PC-3 (cell line): Measurements from ENCODE around the gene ZMAT3. TPM values are rescaled to one million over a fixed set of nuclear protein-coding genes. Genes with fewer than 3 reads are reported as not detected.
A peak's percentile ranks its signal among the peaks of the same experiment; 100 is the strongest.

Experiments
- ATAC-seq: fragments of 200-7000 bp; cut with Tn5 transposase; 2 replicates; pipeline ENCODE4 v1.9.1; 2020; ENCODE audit warnings: mild to moderate bottlenecking, moderate library complexity
- BruUV-seq: library from RNA; stranded (reverse); fragments of 400-500 nt; replicated peaks from 2 replicates; lab custom pipeline; 2021; lab: Mats Ljungman, UMichigan
- CTCF ChIA-PET: fragments of 300-600 bp; sonication (Branson Sonifier 250); formaldehyde crosslinking; loops from one replicate; lab custom pipeline; 2022; ENCODE audit warnings: antibody characterized with exemption; lab: Charles Lee
- POLR2A ChIA-PET: fragments of 300-600 bp; sonication (Branson Sonifier 250); formaldehyde crosslinking; loops from one replicate; lab custom pipeline; 2022; ENCODE audit warnings: antibody characterized with exemption; ENCODE audit not compliant: unreplicated experiment; lab: Charles Lee
- DNase-seq: peaks from one replicate; pipeline ENCODE4 v3.0.0-alpha.2; 2015
- H2AFZ ChIP-seq: fragments of 300-600 bp; sonication (generic); 2 replicates; pipeline ENCODE4 v1.6.0; 2016; ENCODE audit warnings: antibody characterized with exemption, low read length
- H3F3A ChIP-seq: fragments of 300-600 bp; sonication (generic); one replicate; pipeline ENCODE4 v1.6.0; 2017; ENCODE audit warnings: antibody characterized with exemption, low read length, control low read depth, mild to moderate bottlenecking; ENCODE audit not compliant: unreplicated experiment
- H3K27ac ChIP-seq: fragments of 300-600 bp; sonication (generic); 2 replicates; pipeline ENCODE4 v1.5.1; 2016; ENCODE audit warnings: mild to moderate bottlenecking, low read length
- H3K27me3 ChIP-seq: fragments of 300-600 bp; sonication (generic); 2 replicates; pipeline ENCODE4 v1.6.1; 2016; ENCODE audit warnings: low read length, mixed read lengths
- H3K36me3 ChIP-seq: fragments of 300-600 bp; sonication (generic); 2 replicates; pipeline ENCODE4 v1.6.1; 2016; ENCODE audit warnings: low read depth, mixed run types, low read length, mixed read lengths
- H3K4me1 ChIP-seq: fragments of 300-600 bp; sonication (generic); 2 replicates; pipeline ENCODE4 v1.5.1; 2016; ENCODE audit warnings: low read length; ENCODE audit not compliant: insufficient read depth
- H3K4me2 ChIP-seq: fragments of 300-600 bp; sonication (generic); 2 replicates; pipeline ENCODE4 v1.6.0; 2016; ENCODE audit warnings: low read length
- H3K4me3 ChIP-seq: fragments of 300-600 bp; sonication (generic); 2 replicates; pipeline ENCODE4 v1.5.1; 2016; ENCODE audit warnings: mild to moderate bottlenecking, low read length, mixed read lengths
- H3K79me2 ChIP-seq: fragments of 300-600 bp; sonication (generic); 2 replicates; pipeline ENCODE4 v1.6.1; 2017; ENCODE audit warnings: low read length, mixed read lengths
- H3K9ac ChIP-seq: fragments of 300-600 bp; sonication (generic); 2 replicates; pipeline ENCODE4 v1.6.0; 2016; ENCODE audit warnings: mild to moderate bottlenecking, low read length
- H3K9me2 ChIP-seq: fragments of 300-600 bp; sonication (generic); replicated peaks from 2 replicates; pipeline ENCODE4 v1.6.1; 2016; ENCODE audit warnings: mixed run types, low read length, mixed read lengths
- H3K9me3 ChIP-seq: fragments of 300-600 bp; sonication (generic); 2 replicates; pipeline ENCODE4 v1.6.1; 2016; ENCODE audit warnings: low read length, mixed read lengths
- H4K20me1 ChIP-seq: fragments of 300-600 bp; sonication (generic); 2 replicates; pipeline ENCODE4 v1.6.1; 2016; ENCODE audit warnings: low read length, mixed read lengths
- CTCF ChIP-seq: fragments of 300-600 bp; sonication (generic); conservative IDR thresholded peaks from 2 replicates; pipeline ENCODE4 v1.5.1; 2017; ENCODE audit warnings: antibody characterized with exemption, low read depth, mild to moderate bottlenecking, low read length
- EZH2 ChIP-seq: fragments of 300-600 bp; sonication (generic); IDR thresholded peaks from one replicate; pipeline ENCODE4 v1.6.1; 2017; ENCODE audit warnings: antibody characterized with exemption, mild to moderate bottlenecking, low read length; ENCODE audit not compliant: unreplicated experiment
- EZH2phosphoT487 ChIP-seq: fragments of 300-600 bp; sonication (generic); IDR thresholded peaks from 2 replicates; pipeline ENCODE4 v1.6.1; 2018; ENCODE audit warnings: mild to moderate bottlenecking, antibody characterized with exemption, low read length, borderline replicate concordance
- intact Hi-C: fragments of 100-400 bp; cut with micrococcal nuclease; formaldehyde crosslinking; loops from 2 replicates; pipeline ENCODE4 v1.9.0; 2023
- total RNA-seq: library from RNA; depleted of rRNA; stranded (reverse); fragments of >200 nt; gene quantifications from 2 replicates; pipeline ENCODE4 v1.2.3, GENCODE V29; 2014

ZMAT3 gene
- total RNA-seq, 1 experiment from 2014 or later = 2.0 TPM

GRCh38 chr3:179018808-179019207, 52.8 kb downstream of the ZMAT3 start:
- ChIA-PET CTCF (no interaction called here), POLR2A (no interaction called here)
- Histone ChIP-seq H3K79me2 (no peaks in the 10 kb centered on the region), H3F3A (no peaks in the 10 kb centered on the region), H3K4me3 (no peak overlapping the region), H4K20me1 (no peaks in the 10 kb centered on the region), H3K9me3 (no peaks in the 10 kb centered on the region), H3K4me1 (peaks cover 4% of the 10 kb centered on the region; the same call in 1 of the 2 replicates), H3K9ac (no peak overlapping the region), H2AFZ (no peak overlapping the region), H3K27me3 (no peaks in the 10 kb centered on the region), H3K27ac (no peak overlapping the region), H3K4me2 (no peak overlapping the region), H3K9me2 (no peaks in the 10 kb centered on the region), H3K36me3 (no peaks in the 10 kb centered on the region)
- no peak for ATAC-seq
- no peak for DNase-seq
- BruUV-seq = no TSS peak
- TF ChIP-seq EZH2 (no peak), CTCF (no peak), EZH2phosphoT487 (no peak)
- intact Hi-C loops = loop anchor here (5.0 kb wide), 1 partner anchor 543 kb away; the partner anchor contains the start of gene ACTL6A

- Histone ChIP-seq H3K4me2 (no peak overlapping the region), H3K9me3 (no peaks in the 10 kb centered on the region), H4K20me1 (no peaks in the 10 kb centered on the region), H3K9ac (no peak overlapping the region), H3K27ac (no peak overlapping the region), H3K36me3 (no peaks in the 10 kb centered on the region), H3K27me3 (no peaks in the 10 kb centered on the region), H3K4me1 (peaks cover 4% of the 10 kb centered on the region; the same call in 1 of the 2 replicates), H3K4me3 (no peak overlapping the region), H3K9me2 (no peaks in the 10 kb centered on the region), H2AFZ (no peak overlapping the region), H3K79me2 (no peaks in the 10 kb centered on the region), H3F3A (no peaks in the 10 kb centered on the region)
- intact Hi-C loops = loop anchor here (5.0 kb wide), 1 partner anchor 545 kb away; the partner anchor contains the start of gene ACTL6A
- BruUV-seq = no TSS peak
- ATAC-seq (no peak), DNase-seq (no peak)
- POLR2A ChIA-PET = no interaction called here
- CTCF ChIA-PET = no interaction called here
- no peak for TF ChIP-seq CTCF
- no peak for TF ChIP-seq EZH2
- TF ChIP-seq EZH2phosphoT487 = no peak
Observed at GRCh38 chr3:179016979-179017670, 54.5 kb downstream of the ZMAT3 start.

GRCh38 chr3:179015551-179016020, 56.0 kb downstream of the ZMAT3 start:
- ChIA-PET CTCF (interaction anchor here (0.5 to 0.9 kb wide), 3 partner anchors 48 to 299 kb away, joined by 3 to 14 read pairs (median 6); no protein-coding TSS in a partner anchor), POLR2A (no interaction called here)
- no TSS peak for BruUV-seq
- Histone ChIP-seq H3K79me2 (no peaks in the 10 kb centered on the region), H3K4me3 (no peak overlapping the region), H3K9me3 (no peaks in the 10 kb centered on the region), H4K20me1 (no peaks in the 10 kb centered on the region), H2AFZ (no peak overlapping the region), H3F3A (no peaks in the 10 kb centered on the region), H3K4me1 (peaks cover 4% of the 10 kb centered on the region; the same call in 1 of the 2 replicates), H3K9me2 (no peaks in the 10 kb centered on the region), H3K9ac (no peak overlapping the region), H3K27ac (no peak overlapping the region), H3K36me3 (no peaks in the 10 kb centered on the region), H3K4me2 (no peak overlapping the region), H3K27me3 (no peaks in the 10 kb centered on the region)
- intact Hi-C loops = loop anchor here (1.0 to 5.0 kb wide), 8 partner anchors 49 to 547 kb away; partner anchors contain the start of genes ACTL6A and ZMAT3
- DNase-seq (peak; percentile 96), ATAC-seq (peak; percentile 86)
- TF ChIP-seq EZH2 = no peak
- TF ChIP-seq CTCF = peak; percentile 95
- TF ChIP-seq EZH2phosphoT487 = no peak
